ENCODE measurements around the gene SPRR2F.
A peak's percentile ranks its signal among the peaks of the same experiment; 100 is the strongest.
"Not testable (repeated sequence)": the region's sequence is repeated elsewhere in the genome, so short reads cannot be mapped to it uniquely, and the experiment has no call there.

SPRR2F gene, protein sequence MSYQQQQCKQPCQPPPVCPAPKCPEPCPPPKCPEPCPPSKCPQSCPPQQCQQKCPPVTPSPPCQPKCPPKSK

DNA sequence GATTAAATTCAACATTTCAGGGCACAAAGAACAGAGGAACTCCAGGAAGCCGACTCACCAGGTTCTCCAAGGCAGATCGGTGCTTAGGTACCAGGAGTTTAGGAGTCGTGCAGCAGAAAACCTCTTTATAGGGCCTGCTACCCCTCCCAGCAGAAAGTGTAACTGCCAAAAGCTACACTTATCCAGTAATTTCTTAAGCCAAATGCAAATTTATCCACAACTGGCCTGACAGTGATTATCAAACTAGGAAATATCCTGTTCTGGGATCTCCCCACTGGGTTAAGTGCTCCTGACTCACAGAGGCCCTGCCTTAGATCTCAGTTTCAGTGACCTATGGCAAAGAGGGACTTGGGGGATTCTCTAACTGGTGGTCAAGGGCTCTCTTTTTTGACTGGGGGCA, at the start of gene SPRR2F:
Gene SPRR2F, minus strand, starts transcription at position 101 of the 400 bp plus-strand sequence. CDS start 783 bp downstream, outside the sequence.
- no peak for DNase-seq

DNA sequence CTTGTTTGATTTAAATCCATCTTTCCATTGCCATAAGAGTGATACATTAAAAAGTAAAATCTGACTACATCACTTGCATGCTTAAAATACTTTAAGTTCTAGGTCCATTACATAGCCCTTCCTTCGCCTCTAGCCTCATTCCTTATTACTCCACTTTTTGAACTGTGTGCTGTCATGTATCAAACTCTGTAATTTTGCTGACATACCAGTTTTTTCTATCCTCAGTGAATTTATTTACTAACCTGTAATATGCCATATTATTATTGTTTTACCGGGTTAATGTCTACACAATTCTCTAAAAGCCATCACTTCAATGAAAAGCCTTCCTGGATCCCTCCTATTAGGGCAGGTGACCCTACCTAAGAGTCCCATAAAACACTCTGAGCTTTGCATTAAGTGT, 42.2 kb upstream of the SPRR2F start:
- no peak for DNase-seq

DNA sequence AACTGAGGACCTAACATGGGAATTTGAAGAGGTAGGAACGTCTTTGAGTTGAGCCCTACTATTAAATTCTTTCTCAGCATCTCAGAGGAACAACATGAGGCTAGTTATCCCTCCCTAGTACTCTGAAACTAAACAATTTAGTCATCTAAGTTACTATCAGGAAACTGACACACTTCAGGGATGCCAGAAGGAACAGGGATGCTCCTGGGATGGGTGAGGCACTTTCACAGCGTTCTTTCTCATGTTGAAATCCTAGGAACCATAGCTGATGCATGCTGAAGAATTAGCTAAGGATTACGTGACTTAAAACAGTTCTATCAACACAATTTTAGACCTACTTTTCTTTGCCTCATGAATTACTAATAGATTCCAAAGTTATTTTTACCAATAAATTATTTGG, 39.2 kb upstream of the SPRR2F start:
- no peak for DNase-seq

DNA sequence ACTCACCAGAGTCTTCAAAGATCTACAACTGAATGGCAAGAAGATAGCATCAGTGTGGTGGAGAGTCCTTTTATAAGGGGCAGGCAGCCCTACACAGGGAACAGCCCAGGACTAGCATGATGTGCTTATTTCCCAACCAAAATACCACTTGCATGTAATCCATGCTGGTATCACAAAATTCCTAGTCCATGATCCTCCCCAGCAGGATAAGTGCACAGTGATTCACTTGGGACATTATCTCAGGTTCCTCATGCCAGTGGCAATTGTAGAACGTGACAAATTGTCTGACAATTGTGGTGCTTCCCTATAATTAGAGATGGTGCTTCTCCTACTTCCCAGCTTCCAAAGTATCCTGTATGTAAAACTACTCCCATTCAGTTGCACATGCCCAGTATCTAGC, 37.5 kb upstream of the SPRR2F start, which contains the start of gene SPRR2G:
Gene SPRR2G, minus strand, starts transcription at position 45 of the 400 bp plus-strand sequence. CDS start 780 bp downstream, outside the sequence.
- DNase-seq, result no peak

DNA sequence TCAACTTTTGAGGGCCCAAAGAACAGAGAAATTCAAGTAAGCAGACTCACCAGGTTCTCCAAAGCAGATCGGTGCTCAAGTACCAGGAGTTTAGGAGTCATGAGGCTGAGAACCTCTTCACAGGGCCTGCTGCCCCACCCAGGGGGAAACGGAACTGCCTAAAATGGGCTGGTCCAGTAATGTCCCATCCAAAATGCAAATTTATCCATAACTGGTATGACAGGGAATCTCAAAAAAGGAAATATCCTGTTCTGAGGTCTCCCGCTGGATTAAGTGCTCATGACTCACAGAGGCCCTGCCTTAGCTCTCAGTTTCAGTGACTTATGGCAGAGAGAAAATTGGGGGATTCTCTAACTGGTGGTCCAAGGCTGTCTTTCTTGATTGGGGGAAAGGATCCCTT, 28.1 kb upstream of the SPRR2F start:
- no peak for DNase-seq

DNA sequence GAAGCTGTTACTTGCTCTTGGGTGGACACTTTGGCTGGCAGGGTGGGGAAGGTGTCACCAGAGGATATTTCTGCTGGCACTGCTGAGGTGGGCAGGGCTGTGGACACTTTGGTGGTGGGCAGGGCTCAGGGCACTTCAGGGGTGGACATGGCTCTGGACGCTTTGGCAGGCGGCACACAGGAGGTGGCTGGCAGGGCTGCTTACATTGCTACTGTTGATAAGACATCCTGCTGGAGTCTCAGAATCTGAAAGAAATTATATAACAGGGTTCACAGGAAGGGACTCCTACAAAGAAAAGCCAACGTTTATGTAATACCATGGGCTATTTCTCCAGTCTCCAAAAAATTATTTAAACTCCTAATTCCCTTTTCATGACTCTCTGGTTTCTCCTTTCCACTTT, 27.2 kb upstream of the SPRR2F start:
- DNase-seq, result no peak

DNA sequence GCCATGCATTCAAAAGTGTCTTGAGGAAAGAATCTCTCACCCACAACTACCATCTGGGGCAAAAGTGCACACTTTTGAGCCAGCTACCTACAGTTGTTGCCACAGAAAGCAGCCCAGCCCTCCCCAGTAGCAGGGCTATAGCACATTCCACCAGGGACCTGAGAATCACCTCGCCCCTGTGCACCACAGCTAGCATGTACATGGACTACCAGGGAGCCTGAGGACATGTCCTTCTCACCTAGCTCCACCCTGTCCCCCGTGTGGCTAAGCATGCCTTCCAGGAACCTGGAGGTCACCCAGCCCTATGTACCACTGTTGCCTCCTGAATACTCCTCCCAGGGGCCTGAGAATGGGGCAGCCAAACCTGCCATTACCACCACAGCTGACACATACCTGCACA, 20.4 kb upstream of the SPRR2F start:
- no peak for DNase-seq

DNA sequence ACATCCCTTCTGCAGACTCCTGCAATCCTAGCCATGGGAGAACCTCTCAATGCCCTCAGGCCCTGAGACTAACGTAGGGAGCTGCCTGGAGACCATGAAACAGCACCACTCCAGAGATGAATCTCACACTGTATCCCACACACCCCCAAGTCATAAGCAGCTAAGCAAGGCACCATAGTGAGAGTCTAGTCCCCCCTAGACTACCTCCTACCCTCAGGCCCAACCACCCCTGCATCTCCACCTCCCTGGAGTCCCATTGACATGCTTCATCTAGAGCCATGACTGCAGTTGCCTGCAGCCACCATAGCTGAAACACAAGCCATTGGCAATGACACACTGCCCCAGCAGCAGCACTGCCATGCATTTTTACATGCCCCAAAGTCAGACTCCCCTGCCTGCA, 20.0 kb upstream of the SPRR2F start:
- DNase-seq, result no peak

DNA sequence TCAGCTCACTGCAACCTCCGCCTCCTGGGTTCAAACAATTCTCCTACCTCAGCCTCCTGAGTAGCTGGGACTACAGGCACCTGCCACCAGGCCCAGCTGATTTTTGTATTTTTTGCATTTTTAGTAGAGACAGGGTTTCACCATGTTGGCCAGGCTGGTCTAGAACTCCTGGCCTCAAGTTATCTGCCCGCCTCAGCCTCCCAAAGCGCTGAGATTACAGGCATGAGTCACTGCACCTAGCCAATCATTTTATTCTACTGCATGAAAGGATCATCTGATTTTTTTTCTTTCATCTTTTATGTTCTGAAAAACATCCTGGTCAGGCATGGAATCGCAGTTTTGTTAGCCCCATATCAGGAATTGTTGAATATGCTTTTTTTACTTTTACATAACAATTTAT, 15.4 kb upstream of the SPRR2F start:
- not testable (repeated sequence) for DNase-seq

DNA sequence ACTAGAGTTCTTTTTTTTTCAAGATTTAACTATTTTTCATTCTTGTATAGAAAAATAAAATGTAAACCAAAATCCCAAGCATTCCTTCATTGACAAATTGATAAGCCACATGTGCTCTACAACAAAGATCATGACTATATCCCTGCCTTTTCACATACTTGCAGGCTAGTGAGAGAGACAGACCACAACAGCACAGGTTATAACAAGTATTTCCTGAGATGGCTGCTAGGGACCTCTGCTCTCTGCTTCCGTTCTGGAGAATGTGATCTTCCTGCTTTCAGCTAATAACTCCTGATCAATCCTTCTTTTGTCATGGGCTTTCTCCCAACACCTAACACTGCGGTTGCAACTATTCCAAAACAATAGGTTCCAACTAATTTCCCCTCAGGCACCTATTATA, 14.0 kb upstream of the SPRR2F start:
- DNase-seq, result no peak

DNA sequence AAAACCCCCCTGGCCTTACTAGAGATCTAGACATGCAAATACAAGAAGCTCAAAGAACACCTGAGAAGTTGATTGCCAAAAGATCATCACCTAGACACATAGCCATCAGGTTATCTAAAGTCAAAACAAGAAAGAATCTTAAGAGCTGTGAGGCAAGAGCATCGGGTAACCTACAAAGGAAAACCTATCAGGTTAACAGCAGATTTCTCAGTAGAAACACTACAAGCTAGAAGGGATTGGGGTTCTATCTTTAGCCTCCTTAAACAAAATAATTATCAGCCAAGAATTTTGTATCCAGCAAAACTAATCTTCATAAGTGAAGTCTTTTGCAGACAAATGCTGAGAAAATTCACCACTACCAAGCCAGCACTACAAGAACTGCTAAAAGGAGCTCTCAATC, 12.2 kb upstream of the SPRR2F start:
- DNase-seq, result no peak

DNA sequence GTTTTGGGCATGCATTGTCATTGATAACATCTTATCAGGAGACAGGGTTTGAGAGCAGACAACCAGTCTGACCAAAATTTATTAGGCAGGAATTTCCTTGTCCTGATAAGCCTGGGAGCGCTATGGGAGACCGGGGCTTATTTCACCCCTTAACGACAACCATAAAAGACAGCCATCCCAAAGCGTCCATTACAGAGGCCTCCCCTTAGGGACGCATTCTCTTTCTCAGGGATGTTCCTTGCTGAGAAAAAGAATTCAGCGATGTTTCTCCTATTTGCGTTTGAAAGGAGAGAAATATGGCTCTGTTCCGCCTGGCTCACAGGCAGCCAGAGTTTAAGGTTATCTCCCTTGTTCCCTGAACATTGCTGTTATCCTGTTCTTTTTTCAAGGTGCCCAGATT, 10.5 kb upstream of the SPRR2F start:
- not testable (repeated sequence) for DNase-seq

DNA sequence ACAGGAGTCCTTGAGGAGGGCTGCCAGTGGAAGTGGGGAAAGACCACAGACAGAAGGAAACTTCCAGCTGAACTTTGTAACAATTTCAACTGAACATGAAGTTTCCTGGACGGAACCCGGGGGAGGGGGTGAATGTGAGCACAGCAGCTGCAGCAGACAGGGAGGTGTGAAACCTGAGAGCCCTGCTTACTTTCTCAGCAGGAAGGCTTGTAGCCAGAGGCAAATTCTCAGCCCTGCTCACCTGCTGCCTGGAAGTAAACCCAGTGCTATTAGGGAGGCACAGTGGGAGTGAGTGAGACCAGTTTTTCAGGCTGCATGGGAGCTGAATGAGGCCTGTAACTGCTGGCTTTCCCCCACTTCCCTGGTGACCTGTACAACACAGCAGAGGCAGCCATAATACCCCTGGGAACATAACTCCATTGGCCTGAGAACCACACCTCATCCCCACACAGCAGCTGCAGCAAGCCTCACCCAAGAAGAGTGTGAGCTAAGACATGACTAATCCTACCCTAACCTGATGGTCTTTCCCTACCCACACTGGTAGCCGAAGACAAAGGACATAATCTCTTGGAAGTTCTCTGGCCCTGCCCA, 9.6 kb upstream of the SPRR2F start:
- DNase-seq, result peak; percentile 99

DNA sequence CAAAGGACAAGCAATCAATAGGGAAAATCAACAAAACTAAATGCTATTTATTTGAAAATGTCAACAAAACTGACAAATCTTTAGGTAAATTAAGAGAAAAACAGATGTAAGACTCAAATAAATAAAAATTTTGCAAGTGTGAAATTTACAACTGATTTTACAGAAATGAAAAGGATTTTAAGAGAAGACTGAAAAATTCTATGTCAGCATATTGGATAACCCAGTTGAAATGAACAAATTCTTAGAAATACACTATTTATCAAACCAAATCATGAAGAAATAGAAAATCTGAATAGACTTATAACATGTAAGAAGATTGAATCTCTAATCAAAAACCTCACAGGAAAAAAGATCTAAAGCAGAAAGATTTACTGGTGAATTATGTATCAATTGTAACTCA, 7.6 kb upstream of the SPRR2F start:
- no peak for DNase-seq

DNA sequence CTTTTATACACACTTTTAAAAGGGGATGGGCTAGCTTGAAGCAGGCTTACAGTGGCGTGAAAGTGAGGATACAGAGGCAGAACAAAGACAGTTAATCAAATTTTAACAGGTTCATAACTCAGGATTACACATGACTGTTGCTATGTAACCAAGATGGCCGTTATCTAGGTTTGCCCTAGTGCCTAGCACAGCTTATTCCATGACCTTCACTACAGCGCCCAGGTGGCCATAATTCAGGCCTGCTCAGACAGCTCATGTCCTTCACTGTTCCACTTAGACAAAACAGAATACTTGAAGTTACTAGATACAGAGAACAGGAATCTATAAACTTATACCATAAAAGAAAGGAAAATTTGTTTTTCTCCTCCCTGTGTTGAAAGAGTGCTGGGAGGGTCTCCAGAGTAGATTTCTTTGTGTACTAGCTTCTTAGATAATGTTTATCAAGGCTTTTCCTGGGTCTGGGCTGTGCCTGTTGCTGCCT, 6.2 kb upstream of the SPRR2F start:
- no peak for DNase-seq

DNA sequence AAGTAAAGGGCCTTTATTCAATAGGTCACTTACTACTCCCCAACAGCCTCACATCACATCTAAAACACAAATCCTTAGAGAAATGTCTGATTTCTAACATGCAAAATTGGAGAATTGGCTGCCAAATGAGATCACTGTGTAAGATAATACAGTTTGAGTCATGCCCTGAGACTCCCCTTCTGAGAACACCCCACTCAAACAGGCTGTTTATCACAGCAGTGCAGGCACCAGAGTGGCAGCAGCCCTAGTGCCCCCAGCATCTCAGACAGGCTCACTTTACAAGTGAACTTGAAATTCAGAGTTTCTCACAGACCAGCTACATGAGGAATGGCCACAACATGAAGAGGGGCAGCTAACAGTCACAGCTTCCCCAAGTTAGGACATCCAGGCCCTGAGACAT, 1.9 kb upstream of the SPRR2F start:
- DNase-seq, result not testable (repeated sequence)

DNA sequence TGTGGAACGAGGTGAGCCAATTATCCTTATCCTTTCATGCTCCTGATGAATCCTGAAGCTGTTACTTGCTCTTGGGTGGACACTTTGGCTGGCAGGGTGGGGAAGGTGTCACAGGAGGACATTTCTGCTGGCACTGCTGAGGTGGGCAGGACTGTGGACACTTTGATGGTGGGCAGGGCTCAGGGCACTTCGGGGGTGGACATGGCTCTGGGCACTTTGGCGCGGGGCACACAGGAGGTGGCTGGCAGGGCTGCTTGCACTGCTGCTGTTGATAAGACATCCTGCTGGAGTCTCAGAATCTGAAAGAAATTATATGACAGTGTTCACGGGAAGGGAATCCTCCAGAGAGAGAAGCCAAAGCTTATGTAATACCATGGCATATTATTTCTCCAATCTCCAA, 862 bp downstream of the SPRR2F start:
- DNase-seq, result peak; percentile 22

DNA sequence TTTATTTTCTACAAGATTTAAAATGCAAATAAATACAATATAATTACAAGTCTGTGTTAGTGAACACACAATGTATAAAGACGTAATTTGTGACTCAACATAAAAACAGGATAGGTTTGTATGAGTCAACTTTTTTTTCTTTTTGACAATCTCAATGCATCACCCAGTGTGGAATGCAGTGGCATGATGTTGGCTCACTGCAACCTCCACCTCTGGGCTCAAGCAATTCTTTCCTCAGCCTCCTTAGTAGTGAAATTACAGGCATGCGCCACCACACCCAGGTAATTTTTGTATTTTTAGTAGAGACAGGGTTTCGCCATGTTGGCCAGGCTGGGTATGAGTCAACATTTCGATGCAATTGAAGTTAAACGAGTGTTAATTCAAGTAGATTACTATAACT, 13.1 kb downstream of the SPRR2F start:
- no peak for DNase-seq

DNA sequence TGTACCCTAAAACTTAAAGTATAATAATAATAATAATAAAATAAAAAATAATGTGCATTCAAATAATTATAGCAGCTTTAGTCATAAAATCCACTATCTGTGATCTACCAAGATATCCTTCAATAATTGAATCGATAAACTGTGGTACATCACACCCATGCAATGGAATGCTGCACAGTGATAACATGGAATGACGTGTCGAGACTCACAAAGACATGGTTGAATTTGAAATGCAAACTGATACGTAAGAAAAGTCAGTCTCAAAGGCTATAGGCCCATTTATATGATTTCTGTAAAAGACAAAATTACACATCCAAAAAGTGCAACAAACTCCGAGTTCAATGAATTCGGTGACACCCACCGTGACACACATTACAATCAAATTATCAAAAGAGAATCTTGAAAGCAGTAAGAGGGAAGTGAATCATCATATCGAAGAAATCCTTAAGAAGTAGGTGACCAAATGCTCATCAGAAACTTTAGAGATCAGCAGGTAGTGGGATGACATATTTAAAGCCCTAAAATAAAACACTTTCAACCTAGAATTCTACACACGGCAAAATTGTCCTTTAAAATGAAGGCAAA, 13.8 kb downstream of the SPRR2F start:
- no peak for DNase-seq

DNA sequence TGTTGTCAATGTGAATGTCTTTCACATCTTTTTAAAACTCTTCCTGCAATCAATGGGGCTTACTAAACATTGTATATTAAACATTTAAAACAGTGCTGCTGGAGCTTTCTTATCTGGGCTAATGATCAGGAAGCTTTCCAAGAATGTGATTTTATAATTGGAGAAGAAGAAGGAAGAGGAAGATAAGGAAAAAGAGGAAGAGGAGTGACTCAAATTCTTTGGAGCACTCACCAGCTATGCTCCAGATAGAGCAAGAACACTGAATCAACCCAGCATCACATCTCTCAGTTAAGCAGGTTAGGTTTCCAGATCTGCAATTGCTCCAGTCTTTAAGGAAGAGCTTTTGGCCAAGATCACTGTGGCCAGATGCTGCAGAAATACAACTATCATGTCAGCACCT, 17.6 kb downstream of the SPRR2F start:
- no peak for DNase-seq

DNA sequence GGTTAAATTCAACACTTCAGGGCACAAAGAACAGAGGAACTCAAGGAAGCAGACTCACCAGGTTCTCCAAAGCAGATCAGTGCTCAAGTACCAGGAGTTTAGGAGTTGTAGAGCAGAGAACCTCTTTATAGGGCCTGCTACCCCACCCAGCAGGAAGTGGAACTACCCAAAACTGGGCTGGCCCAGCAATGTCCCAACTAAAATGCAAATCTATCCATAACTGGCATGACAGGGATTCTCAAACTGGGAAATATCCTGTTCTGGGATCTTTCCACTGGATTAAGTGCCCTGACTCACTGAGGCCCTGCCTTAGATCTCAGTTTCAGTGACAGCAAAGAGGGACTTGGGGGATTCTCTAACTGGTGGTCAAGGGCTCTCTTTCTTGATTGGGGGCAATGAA, 18.9 kb downstream of the SPRR2F start, which contains the start of gene SPRR2E:
Gene SPRR2E, minus strand, starts transcription at position 101 of the 400 bp plus-strand sequence. CDS start 775 bp downstream, outside the sequence.
- DNase-seq, result no peak

DNA sequence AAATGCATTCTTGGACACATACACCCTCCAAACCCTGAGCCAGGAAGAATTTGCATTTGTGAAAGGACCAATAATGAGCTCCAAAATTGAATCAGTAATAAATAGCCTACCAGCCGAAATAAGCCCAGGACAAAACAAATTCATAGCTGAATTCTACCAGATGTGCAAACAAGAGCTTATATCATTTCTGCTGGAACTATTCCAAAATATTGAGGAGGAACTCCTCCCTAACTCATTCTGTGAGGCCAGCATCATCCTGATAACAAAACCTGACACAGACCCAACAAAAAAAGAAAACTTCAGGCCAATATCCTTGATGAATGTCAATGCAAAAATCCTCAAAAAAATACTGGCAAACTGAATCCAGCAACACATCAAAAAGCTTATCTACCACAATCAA, 25.7 kb downstream of the SPRR2F start:
- no peak for DNase-seq

DNA sequence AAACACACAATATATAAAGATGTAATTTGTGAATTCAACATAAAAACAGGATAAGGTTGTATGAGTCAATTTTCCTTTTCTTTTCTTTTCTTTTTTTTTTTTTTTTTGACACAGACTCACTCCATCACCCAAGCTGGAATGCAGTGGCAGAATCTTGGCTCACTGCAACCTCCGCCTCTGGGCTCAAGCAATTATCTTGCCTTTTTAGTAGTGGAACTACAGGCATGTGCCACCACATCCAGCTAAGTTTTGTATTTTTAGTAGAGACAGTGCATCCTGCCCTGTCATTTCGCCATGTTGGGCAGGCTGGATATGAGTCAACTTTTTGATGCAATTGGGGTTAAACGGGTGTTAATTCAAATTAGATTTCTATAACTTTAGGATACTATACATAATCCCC, 31.6 kb downstream of the SPRR2F start:
- DNase-seq, result no peak

All from NCI-H146 (cell line).